ENCODE data around the gene TSC1.
"Not testable (repeated sequence)": the region's sequence is repeated elsewhere in the genome, so short reads cannot be mapped to it uniquely, and the experiment has no call there.

The TSC1 gene

GRCh38 chr9:132944294-132945185 lies at the start of gene TSC1:
Gene TSC1 (minus strand): TSS chr9:132944616. CDS start chr9:132928872, 15,744 bp downstream.
- ChIA-PET POLR2A (ENCODE audit: low non-redundant PET) (interaction anchor here (0.5 to 1.1 kb wide), 6 partner anchors 9 to 473 kb away, joined by 3 to 6 read pairs (median 4); partner anchors contain the start of gene REXO4), CTCF (interaction anchor here (0.6 to 1.3 kb wide), 3 partner anchors 33 to 532 kb away, joined by 3 to 6 read pairs (median 3); no protein-coding TSS in a partner anchor)
- DNase-seq (ENCODE audit: low spot score), result peak; percentile 98
- TF ChIP-seq, protein P1, sequence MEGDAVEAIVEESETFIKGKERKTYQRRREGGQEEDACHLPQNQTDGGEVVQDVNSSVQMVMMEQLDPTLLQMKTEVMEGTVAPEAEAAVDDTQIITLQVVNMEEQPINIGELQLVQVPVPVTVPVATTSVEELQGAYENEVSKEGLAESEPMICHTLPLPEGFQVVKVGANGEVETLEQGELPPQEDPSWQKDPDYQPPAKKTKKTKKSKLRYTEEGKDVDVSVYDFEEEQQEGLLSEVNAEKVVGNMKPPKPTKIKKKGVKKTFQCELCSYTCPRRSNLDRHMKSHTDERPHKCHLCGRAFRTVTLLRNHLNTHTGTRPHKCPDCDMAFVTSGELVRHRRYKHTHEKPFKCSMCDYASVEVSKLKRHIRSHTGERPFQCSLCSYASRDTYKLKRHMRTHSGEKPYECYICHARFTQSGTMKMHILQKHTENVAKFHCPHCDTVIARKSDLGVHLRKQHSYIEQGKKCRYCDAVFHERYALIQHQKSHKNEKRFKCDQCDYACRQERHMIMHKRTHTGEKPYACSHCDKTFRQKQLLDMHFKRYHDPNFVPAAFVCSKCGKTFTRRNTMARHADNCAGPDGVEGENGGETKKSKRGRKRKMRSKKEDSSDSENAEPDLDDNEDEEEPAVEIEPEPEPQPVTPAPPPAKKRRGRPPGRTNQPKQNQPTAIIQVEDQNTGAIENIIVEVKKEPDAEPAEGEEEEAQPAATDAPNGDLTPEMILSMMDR (conservative IDR thresholded peaks at IDR 0.05; ENCODE audit: low read depth), result no peak
- peak within 1 kb of the TSS; percentile 89 for H3K27ac ChIP-seq

- TF ChIP-seq, protein P1 (conservative IDR thresholded peaks at IDR 0.05; ENCODE audit: low read depth), result no peak
- DNase-seq (ENCODE audit: low spot score), result no peak
- ChIA-PET CTCF (interaction anchor here (1.4 kb wide), 2 partner anchors 16 to 29 kb away, joined by 4 to 5 read pairs; partner anchors contain the start of gene GFI1B), POLR2A (ENCODE audit: low non-redundant PET) (no interaction called here)
- H3K27ac ChIP-seq, result no peak overlapping the region
These were observed 49.1 kb upstream of the TSC1 start for GRCh38 chr9:132993511-132993939.

DNA sequence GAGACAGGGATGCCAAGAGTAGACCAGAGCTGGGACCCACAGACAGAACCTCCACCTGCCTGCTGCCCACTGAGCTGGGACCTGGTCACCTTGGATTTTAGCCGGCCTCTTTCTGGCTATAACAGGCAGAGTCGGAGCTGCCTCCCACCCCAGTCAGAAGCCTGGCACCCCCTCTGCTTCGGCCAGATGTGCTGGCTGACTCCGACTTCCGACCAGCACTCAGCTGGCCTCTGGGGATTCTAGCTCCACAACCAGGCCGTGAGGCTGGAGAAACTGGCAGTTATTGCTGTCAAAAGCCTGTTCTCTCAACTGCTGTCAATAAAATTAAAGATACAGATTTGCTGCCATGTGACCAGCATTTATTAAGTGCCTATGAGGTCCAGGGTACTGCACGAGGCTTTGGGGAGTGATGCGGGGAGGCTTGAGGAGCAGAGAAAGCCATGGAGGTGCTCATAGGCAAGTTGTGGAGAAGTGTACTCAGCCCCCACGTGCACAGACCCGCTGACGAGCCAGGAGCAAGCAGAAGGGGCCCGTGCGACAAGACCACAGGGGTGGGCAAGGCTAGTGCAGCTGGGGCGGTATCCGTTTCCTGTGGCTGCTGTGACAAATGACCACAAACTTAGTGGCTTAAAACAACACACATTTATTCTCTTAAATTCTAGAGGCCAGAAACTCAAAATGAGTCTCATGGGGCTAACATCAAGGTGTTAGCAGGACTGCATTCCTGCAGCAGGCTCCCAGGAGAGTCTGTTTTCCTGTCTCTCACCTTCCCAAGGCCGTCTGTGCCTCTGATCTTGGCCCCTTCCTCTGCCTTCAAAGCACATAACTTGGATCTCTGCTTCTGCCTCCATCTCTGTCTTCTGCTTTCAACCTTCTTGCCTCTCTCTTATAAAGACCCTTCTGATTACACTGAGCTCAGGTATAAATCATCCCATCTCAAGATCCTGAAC lies 47.2 kb upstream of the TSC1 start:
- DNase-seq (ENCODE audit: low spot score), result no peak
- CTCF ChIA-PET, result interaction anchor here (0.6 kb wide), 1 partner anchor 163 kb away, joined by 3 read pairs; no protein-coding TSS in a partner anchor
- TF ChIP-seq, protein P1 (conservative IDR thresholded peaks at IDR 0.05; ENCODE audit: low read depth), result no peak
- POLR2A ChIA-PET (ENCODE audit: low non-redundant PET), result no interaction called here
- H3K27ac ChIP-seq, result no peak overlapping the region

DNA sequence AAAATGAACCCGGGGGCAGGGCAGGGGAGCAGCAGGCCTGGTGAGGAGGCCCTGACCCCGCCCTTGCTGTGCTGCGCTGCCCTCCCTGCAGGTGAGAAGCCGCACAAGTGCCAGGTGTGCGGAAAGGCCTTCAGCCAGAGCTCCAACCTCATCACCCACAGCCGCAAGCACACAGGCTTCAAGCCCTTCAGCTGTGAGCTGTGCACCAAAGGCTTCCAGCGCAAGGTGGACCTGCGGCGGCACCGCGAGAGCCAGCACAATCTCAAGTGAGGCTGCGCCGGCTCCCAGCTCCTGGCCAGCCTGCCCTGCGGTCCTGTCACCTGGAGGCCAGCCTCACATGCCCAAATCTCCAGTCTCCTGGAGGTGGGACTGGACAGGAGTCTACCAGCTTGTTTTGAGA lies 46.4 kb upstream of the TSC1 start:
- ChIA-PET CTCF (interaction anchor here (0.6 kb wide), 1 partner anchor 31 kb away, joined by 3 read pairs; no protein-coding TSS in a partner anchor), POLR2A (ENCODE audit: low non-redundant PET) (no interaction called here)
- no peak for DNase-seq (ENCODE audit: low spot score)
- TF ChIP-seq, protein P1 (conservative IDR thresholded peaks at IDR 0.05; ENCODE audit: low read depth), result no peak
- H3K27ac ChIP-seq, result no peak overlapping the region

DNA sequence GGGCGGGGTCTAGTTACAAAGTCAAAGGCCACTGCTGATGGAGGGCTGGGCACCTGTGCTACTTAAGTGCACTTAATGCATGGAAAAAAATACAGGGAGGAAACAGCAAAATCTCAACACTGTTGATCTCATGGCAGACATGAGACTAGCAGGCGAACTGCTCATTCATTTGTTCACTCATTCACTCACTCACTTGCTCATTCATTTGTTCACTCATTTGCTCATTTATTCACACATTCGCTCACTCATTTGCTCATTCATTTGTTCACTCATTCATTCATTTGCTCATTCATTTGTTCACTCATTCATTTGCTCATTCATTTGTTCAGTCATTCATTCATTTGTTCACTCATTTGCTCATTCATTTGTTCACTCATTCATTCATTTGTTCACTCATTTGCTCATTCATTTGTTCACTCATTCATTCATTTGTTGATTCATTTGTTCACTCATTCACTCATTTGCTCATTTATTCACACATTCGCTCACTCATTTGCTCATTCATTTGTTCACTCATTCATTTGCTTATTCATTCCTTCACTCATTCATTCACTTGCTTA lies 45.7 kb upstream of the TSC1 start:
- CTCF ChIA-PET, result interaction anchor here (0.6 kb wide), 1 partner anchor 32 kb away, joined by 3 read pairs; no protein-coding TSS in a partner anchor
- POLR2A ChIA-PET (ENCODE audit: low non-redundant PET); H3K27ac ChIP-seq; DNase-seq (ENCODE audit: low spot score): not testable (repeated sequence)

DNA sequence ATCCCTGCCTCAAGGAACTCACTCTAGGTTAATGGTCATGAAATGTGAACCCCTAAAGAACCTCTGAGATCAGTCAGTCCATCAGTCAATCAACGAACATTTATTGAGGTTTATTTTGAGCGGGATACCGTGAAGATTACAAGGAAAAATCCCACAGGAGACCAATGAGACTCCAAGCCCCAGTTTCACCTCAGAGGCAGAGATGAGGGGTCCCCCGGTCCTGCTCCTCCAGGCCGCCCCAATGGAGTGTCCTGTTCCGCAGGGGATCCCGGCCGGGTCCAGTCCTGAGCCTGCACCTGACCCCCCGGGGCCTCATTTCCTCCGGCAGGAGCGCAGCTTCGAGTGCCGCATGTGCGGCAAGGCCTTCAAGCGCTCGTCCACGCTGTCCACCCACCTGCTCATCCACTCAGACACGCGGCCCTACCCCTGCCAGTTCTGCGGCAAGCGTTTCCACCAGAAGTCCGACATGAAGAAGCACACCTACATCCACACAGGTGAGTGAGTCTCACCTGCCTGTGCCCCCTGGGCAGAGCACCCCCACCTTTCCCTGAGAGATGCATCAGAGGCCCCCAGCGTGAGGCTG lies 45.1 kb upstream of the TSC1 start:
- ChIA-PET POLR2A (ENCODE audit: low non-redundant PET) (no interaction called here), CTCF (no interaction called here)

More for the DNA sequence above, 45.1 kb upstream of the TSC1 start:
- no peak for DNase-seq (ENCODE audit: low spot score)
- TF ChIP-seq, protein P1 (conservative IDR thresholded peaks at IDR 0.05; ENCODE audit: low read depth), result no peak
- H3K27ac ChIP-seq, result no peak overlapping the region

Data from RWPE1 (cell line).